Neuronal stem cell (in vitro differentiated cells): ENCODE data around the gene ZBTB26.
A peak's percentile ranks its signal among the peaks of the same experiment; 100 is the strongest.
"Not testable (repeated sequence)": the region's sequence is repeated elsewhere in the genome, so short reads cannot be mapped to it uniquely, and the experiment has no call there.

Source experiments
- DNase-seq: peaks from one replicate; pipeline ENCODE4 v3.0.0-alpha.2; 2013; ENCODE audit warnings: low spot score
- H2AFZ ChIP-seq: one replicate; pipeline ENCODE4 v1.6.1; 2013; ENCODE audit warnings: mild to moderate bottlenecking, low read length, inconsistent platforms
- H2AK5ac ChIP-seq: 2 replicates; pipeline ENCODE4 v1.6.1; 2013; ENCODE audit warnings: low read depth, mild to moderate bottlenecking, inconsistent platforms, low read length, moderate library complexity, mixed read lengths
- H2BK120ac ChIP-seq: 2 replicates; pipeline ENCODE4 v1.6.1; 2013; ENCODE audit warnings: low read depth, mild to moderate bottlenecking, inconsistent platforms, low read length, moderate library complexity, mixed read lengths
- H2BK12ac ChIP-seq: one replicate; pipeline ENCODE4 v1.6.1; 2013; ENCODE audit warnings: low read length, inconsistent platforms
- H2BK15ac ChIP-seq: 2 replicates; pipeline ENCODE4 v1.6.1; 2013; ENCODE audit warnings: mild to moderate bottlenecking, low read length, inconsistent platforms, mixed read lengths
- H2BK5ac ChIP-seq: one replicate; pipeline ENCODE4 v1.6.1; 2013; ENCODE audit warnings: inconsistent platforms, mild to moderate bottlenecking, low read length, moderate library complexity
- H3K14ac ChIP-seq: one replicate; pipeline ENCODE4 v1.6.1; 2013; ENCODE audit warnings: low read length, inconsistent platforms
- H3K18ac ChIP-seq: 2 replicates; pipeline ENCODE4 v1.6.1; 2013; ENCODE audit warnings: low read length, inconsistent platforms
- H3K23ac ChIP-seq: 2 replicates; pipeline ENCODE4 v1.6.1; 2013; ENCODE audit warnings: low read depth, mild to moderate bottlenecking, mixed read lengths, low read length, inconsistent platforms; ENCODE audit not compliant: poor library complexity
- H3K27ac ChIP-seq: replicated peaks from 3 replicates; pipeline ENCODE4 v1.5.1; 2013; ENCODE audit warnings: low read length, inconsistent platforms
- H3K27me3 ChIP-seq, 3 experiments: 2 replicates each; pipeline ENCODE4 v1.6.1; 2013; ENCODE audit warnings: low read length in 3 of 3, mild to moderate bottlenecking in 2 of 3, inconsistent platforms in 1 of 3, low read depth in 1 of 3, mixed read lengths in 1 of 3, moderate library complexity in 1 of 3; ENCODE audit not compliant: control insufficient read depth in 3 of 3, insufficient read depth in 3 of 3
- H3K36me3 ChIP-seq, 2 donors: replicated peaks in 1 of 2; 2 replicates each; pipeline ENCODE4 v1.6.1; 2013; ENCODE audit warnings: low read length in 2 of 2; ENCODE audit not compliant: control insufficient read depth in 2 of 2, insufficient read depth in 2 of 2
- H3K4ac ChIP-seq: 2 replicates; pipeline ENCODE4 v1.6.1; 2013; ENCODE audit warnings: inconsistent platforms, mild to moderate bottlenecking, low read length, moderate library complexity
- H3K4me1 ChIP-seq, 2 donors: 1 replicate in 1 of 2; 2 replicates in 1 of 2; pipeline ENCODE4 v1.6.1; 2013; ENCODE audit warnings: low read length in 2 of 2, low read depth in 1 of 2; ENCODE audit not compliant: control insufficient read depth in 2 of 2, insufficient read depth in 1 of 2
- H3K4me2 ChIP-seq: one replicate; pipeline ENCODE4 v1.6.1; 2013; ENCODE audit warnings: mild to moderate bottlenecking, low read length, inconsistent platforms; ENCODE audit not compliant: insufficient read depth, poor library complexity, severe bottlenecking
- H3K4me3 ChIP-seq, 2 donors: 2 replicates each; pipeline ENCODE4 v1.5.1; 2013; ENCODE audit warnings: low read length in 2 of 2, mild to moderate bottlenecking in 2 of 2, inconsistent platforms in 1 of 2, moderate library complexity in 1 of 2
- H3K79me1 ChIP-seq: one replicate; pipeline ENCODE4 v1.6.1; 2013; ENCODE audit warnings: low read depth, mild to moderate bottlenecking, inconsistent platforms, low read length, moderate library complexity
- H3K9ac ChIP-seq: one replicate; pipeline ENCODE4 v1.6.1; 2013; ENCODE audit warnings: mild to moderate bottlenecking, low read depth, low read length, inconsistent platforms; ENCODE audit not compliant: poor library complexity
- H3K9me3 ChIP-seq, 2 donors: replicated peaks in 1 of 2; 2 replicates each; pipeline versions ENCODE3 to v1.6.1; 2013; ENCODE audit warnings: low read length in 2 of 2, mild to moderate bottlenecking in 2 of 2, inconsistent platforms in 1 of 2, low read depth in 1 of 2, mixed read lengths in 1 of 2, moderate library complexity in 1 of 2; ENCODE audit not compliant: control insufficient read depth in 2 of 2, insufficient read depth in 1 of 2
- H4K8ac ChIP-seq: one replicate; pipeline ENCODE4 v1.6.1; 2013; ENCODE audit warnings: low read depth, mild to moderate bottlenecking, inconsistent platforms, low read length, moderate library complexity
- H4K91ac ChIP-seq: one replicate; pipeline ENCODE4 v1.6.1; 2013; ENCODE audit warnings: low read length, low read depth, mild to moderate bottlenecking, inconsistent platforms; ENCODE audit not compliant: poor library complexity
- WGBS, 2 donors: extraction: QIAGEN DNeasy Blood & Tissue Kit; methylation state at CpG; one replicate each; pipeline ENCODE4 v1.1.7; 2013; ENCODE audit warnings: missing lambda C conversion rate in 2 of 2, mixed read lengths in 1 of 2; ENCODE audit not compliant: insufficient read length in 2 of 2, insufficient replicate concordance in 1 of 2; ENCODE audit errors: extremely low coverage in 2 of 2; 5-methylcytosine and 5-hydroxymethylcytosine counted together

The ZBTB26 gene

GRCh38 chr9:122918310-122918709 is 13.0 kb downstream of the ZBTB26 start:
- H3K23ac ChIP-seq, result no peak overlapping the region
- H3K9ac ChIP-seq, result no peak overlapping the region
- H3K4me3 ChIP-seq, result no peak overlapping the region
- no peak overlapping the region for H2AK5ac ChIP-seq
- H3K14ac ChIP-seq, result no peak overlapping the region
- no peak overlapping the region for H4K91ac ChIP-seq
- no peak overlapping the region for H2BK15ac ChIP-seq
- DNase-seq, result no peak
- H2BK12ac ChIP-seq, result no peak overlapping the region
- no peak overlapping the region for H3K4me2 ChIP-seq
- H2AFZ ChIP-seq, result no peak overlapping the region
- H3K9me3 ChIP-seq, result no peaks in the 10 kb centered on the region
- no peaks in the 10 kb centered on the region for H3K4me1 ChIP-seq
- no peak overlapping the region for H3K4ac ChIP-seq
- H3K27me3 ChIP-seq, result no peaks in the 10 kb centered on the region
- H3K27ac ChIP-seq, result no peak overlapping the region
- H3K18ac ChIP-seq, result no peak overlapping the region
- WGBS, 2 donors, result no CpG with 5 or more reads among the region's 2 CpGs
- H2BK5ac ChIP-seq, result no peak overlapping the region
- H3K36me3 ChIP-seq, result peaks cover 6 to 47% of the 10 kb centered on the region in 2 donors
- H4K8ac ChIP-seq, result no peak overlapping the region
- H3K79me1 ChIP-seq, result no peaks in the 10 kb centered on the region
- H2BK120ac ChIP-seq, result no peak overlapping the region

- H3K9me3 ChIP-seq, result no peaks in the 10 kb centered on the region
- H3K14ac ChIP-seq, result no peak within 1 kb of the TSS
- no peaks in the 10 kb centered on the region for H3K79me1 ChIP-seq
- DNase-seq, result peak; percentile 56
- no peak within 1 kb of the TSS for H4K8ac ChIP-seq
- H2AK5ac ChIP-seq, result no peak within 1 kb of the TSS
- no peak within 1 kb of the TSS for H4K91ac ChIP-seq
- peak within 1 kb of the TSS; percentile 96 for H3K9ac ChIP-seq
- H3K27ac ChIP-seq, result peak within 1 kb of the TSS; percentile 87
- H3K27me3 ChIP-seq, result no peaks in the 10 kb centered on the region
- no peak within 1 kb of the TSS for H2BK5ac ChIP-seq
- H3K4me3 ChIP-seq, result peak within 1 kb of the TSS; percentile 92 to 96
- H3K4ac ChIP-seq, result no peak within 1 kb of the TSS
- peak within 1 kb of the TSS; percentile 59 for H3K4me2 ChIP-seq
- H3K36me3 ChIP-seq, result peaks cover 6 to 46% of the 10 kb centered on the region in 2 donors
- peak within 1 kb of the TSS; percentile 62 for H3K23ac ChIP-seq
- peaks cover 1 to 2% of the 10 kb centered on the region in 2 donors for H3K4me1 ChIP-seq
- H2AFZ ChIP-seq, result peak within 1 kb of the TSS; percentile 90
- H2BK12ac ChIP-seq, result no peak within 1 kb of the TSS
- no peak within 1 kb of the TSS for H2BK120ac ChIP-seq
- H3K18ac ChIP-seq, result peak within 1 kb of the TSS; percentile 88
- WGBS, 2 donors, result no CpG with 5 or more reads among the region's 35 CpGs
- H2BK15ac ChIP-seq, result no peak within 1 kb of the TSS
Measured at GRCh38 chr9:122912964-122913673, 18.2 kb downstream of the ZBTB26 start, which contains the start of gene ZBTB6. ZBTB6 (minus strand) TSS chr9:122913323; CDS start chr9:122912072, 1,251 bp downstream.

GRCh38 chr9:122912671-122912963 is 18.7 kb downstream of the ZBTB26 start:
- no peaks in the 10 kb centered on the region for H3K9me3 ChIP-seq
- H3K9ac ChIP-seq, result peak overlapping the region; percentile 96

GRCh38 chr9:122906122-122906521 is 25.2 kb downstream of the ZBTB26 start:
- not testable (repeated sequence) for H3K4me3 ChIP-seq, DNase-seq

More at GRCh38 chr9:122912671-122912963, 18.7 kb downstream of the ZBTB26 start:
- H3K4me2 ChIP-seq, result peak overlapping the region; percentile 59
- no peak overlapping the region for H4K91ac ChIP-seq
- no peak overlapping the region for H2BK120ac ChIP-seq
- no peak overlapping the region for H2BK12ac ChIP-seq
- H4K8ac ChIP-seq, result no peak overlapping the region
- no peak overlapping the region for H3K23ac ChIP-seq
- no peak overlapping the region for H2AK5ac ChIP-seq
- H2BK5ac ChIP-seq, result no peak overlapping the region
- no peak overlapping the region for H3K14ac ChIP-seq
- H2BK15ac ChIP-seq, result no peak overlapping the region
- 100% methylated on average over 2 of the region's 9 CpGs; no CpG with 5 or more reads in 1 of the 2 donors for WGBS, 2 donors
- H2AFZ ChIP-seq, result peak overlapping the region; percentile 90
- H3K4me1 ChIP-seq, result peaks cover 1 to 2% of the 10 kb centered on the region in 2 donors
- H3K36me3 ChIP-seq, result peaks cover 6 to 45% of the 10 kb centered on the region in 2 donors
- no peaks in the 10 kb centered on the region for H3K79me1 ChIP-seq
- H3K18ac ChIP-seq, result no peak overlapping the region
- H3K27me3 ChIP-seq, result no peaks in the 10 kb centered on the region
- peak overlapping the region; percentile 92 to 96 for H3K4me3 ChIP-seq
- H3K4ac ChIP-seq, result no peak overlapping the region
- no peak for DNase-seq
- H3K27ac ChIP-seq, result peak overlapping the region; percentile 87

More at GRCh38 chr9:122906122-122906521, 25.2 kb downstream of the ZBTB26 start:
- H2BK120ac ChIP-seq, H3K9me3 ChIP-seq, H3K4me1 ChIP-seq, H2AK5ac ChIP-seq, H2BK5ac ChIP-seq, H2AFZ ChIP-seq, H3K4me2 ChIP-seq, H3K79me1 ChIP-seq, H3K23ac ChIP-seq, H3K4ac ChIP-seq, H2BK12ac ChIP-seq, H3K14ac ChIP-seq, H3K27me3 ChIP-seq, H3K27ac ChIP-seq, H4K8ac ChIP-seq, H2BK15ac ChIP-seq, H3K9ac ChIP-seq, H4K91ac ChIP-seq, H3K18ac ChIP-seq: not testable (repeated sequence)
- WGBS, 2 donors, result no CpG with 5 or more reads among the region's 16 CpGs
- H3K36me3 ChIP-seq, result peaks cover 5 to 44% of the 10 kb centered on the region in 2 donors
